HEK293 (cell line): ENCODE results near the gene CASS4.

Experiments used
- CTCF ChIA-PET: fragments of 350-600 bp; formaldehyde crosslinking; extraction: SDS; loops from one replicate; lab custom pipeline; 2021; ENCODE audit warnings: antibody characterized with exemption; lab: Yijun Ruan, JAX
- POLR2A ChIA-PET: fragments of 300-600 bp; formaldehyde crosslinking; extraction: SDS; loops from one replicate; lab custom pipeline; 2020; ENCODE audit warnings: antibody characterized with exemption, inconsistent platforms; lab: Yijun Ruan, JAX
- H3K27ac ChIP-seq: fragments of 200-500 bp; sonication (Bioruptor generic); 2 replicates; pipeline ENCODE4 v1.5.1; 2014; ENCODE audit warnings: low read depth, low read length, control low read depth, inconsistent platforms; ENCODE audit errors: extremely low read depth
- H3K36me3 ChIP-seq, 2 experiments: fragments of 200-500 bp in 1 of 2; sonication (Bioruptor generic) in 1 of 2; 1 replicate in 1 of 2; 2 replicates in 1 of 2; pipeline ENCODE4 v1.5.1; 2014 to 2017; ENCODE audit warnings: inconsistent platforms in 2 of 2, low read length in 2 of 2; ENCODE audit not compliant: control insufficient read depth in 2 of 2, insufficient read depth in 1 of 2
- H3K4me1 ChIP-seq: fragments of 200-500 bp; sonication (Bioruptor generic); 2 replicates; pipeline ENCODE4 v1.5.1; 2014; ENCODE audit warnings: mild to moderate bottlenecking, low read length, inconsistent platforms; ENCODE audit not compliant: control insufficient read depth, insufficient read depth
- H3K4me3 ChIP-seq: 2 replicates; pipeline ENCODE4 v1.5.1; 2011; ENCODE audit warnings: low read depth, mild to moderate bottlenecking, control low read depth, low read length, moderate library complexity
- H3K9me3 ChIP-seq: fragments of 200-500 bp; sonication (Bioruptor generic); 2 replicates; pipeline ENCODE4 v1.5.1; 2014; ENCODE audit warnings: low read depth, low read length, inconsistent platforms; ENCODE audit not compliant: control insufficient read depth, insufficient read depth
- CTCF ChIP-seq: fragments of 450-650 bp; formaldehyde crosslinking; IDR thresholded peaks from 2 replicates; pipeline ENCODE4 v1.5.1; 2016; ENCODE audit warnings: missing biosample characterization, missing genetic modification characterization
- RBAK ChIP-seq: fragments of 450-650 bp; formaldehyde crosslinking; IDR thresholded peaks from 2 replicates; pipeline ENCODE4 v1.5.1; 2016; ENCODE audit warnings: missing biosample characterization, missing genetic modification characterization
- SALL2 ChIP-seq: fragments of 450-650 bp; formaldehyde crosslinking; IDR thresholded peaks from 2 replicates; pipeline ENCODE4 v1.5.0; 2017; ENCODE audit warnings: missing biosample characterization, mild to moderate bottlenecking, missing genetic modification characterization, borderline replicate concordance
- SETDB1 ChIP-seq: IDR thresholded peaks from one replicate; pipeline ENCODE4 v1.6.1; 2017; ENCODE audit warnings: mild to moderate bottlenecking, low read length, moderate library complexity, mixed read lengths; ENCODE audit not compliant: insufficient read length
- ZBTB17 ChIP-seq: fragments of 450-650 bp; formaldehyde crosslinking; IDR thresholded peaks from 2 replicates; pipeline ENCODE4 v1.5.1; 2016; ENCODE audit warnings: missing biosample characterization, missing genetic modification characterization
- ZBTB44 ChIP-seq: fragments of 450-650 bp; IDR thresholded peaks from 2 replicates; pipeline ENCODE4 v1.5.1; 2018; ENCODE audit warnings: missing biosample characterization, mild to moderate bottlenecking, missing genetic modification characterization
- ZBTB49 ChIP-seq: fragments of 450-650 bp; formaldehyde crosslinking; IDR thresholded peaks from 2 replicates; pipeline ENCODE4 v1.5.1; 2016; ENCODE audit warnings: missing biosample characterization, missing genetic modification characterization, low read depth
- ZNF112 ChIP-seq: fragments of 450-650 bp; formaldehyde crosslinking; IDR thresholded peaks from 2 replicates; pipeline ENCODE4 v1.5.0; 2017; ENCODE audit warnings: missing biosample characterization, missing genetic modification characterization
- ZNF132 ChIP-seq: fragments of 450-650 bp; formaldehyde crosslinking; IDR thresholded peaks from 2 replicates; pipeline ENCODE4 v1.5.1; 2017; ENCODE audit warnings: missing biosample characterization, missing genetic modification characterization, borderline replicate concordance
- ZNF280C ChIP-seq: fragments of 450-650 bp; formaldehyde crosslinking; IDR thresholded peaks from 2 replicates; pipeline ENCODE4 v1.5.1; 2016; ENCODE audit warnings: missing biosample characterization, missing genetic modification characterization
- ZNF521 ChIP-seq: fragments of 450-650 bp; formaldehyde crosslinking; IDR thresholded peaks from 2 replicates; pipeline ENCODE4 v1.5.1; 2017; ENCODE audit warnings: missing biosample characterization, mild to moderate bottlenecking, missing genetic modification characterization
- ZNF529 ChIP-seq: fragments of 450-650 bp; formaldehyde crosslinking; IDR thresholded peaks from 2 replicates; pipeline ENCODE4 v1.5.1; 2017; ENCODE audit warnings: missing genetic modification characterization, missing biosample characterization; ENCODE audit not compliant: insufficient replicate concordance
- ZNF600 ChIP-seq: fragments of 450-650 bp; formaldehyde crosslinking; IDR thresholded peaks from 2 replicates; pipeline ENCODE4 v1.5.1; 2016; ENCODE audit warnings: missing biosample characterization, missing genetic modification characterization
- ZNF677 ChIP-seq: fragments of 450-650 bp; IDR thresholded peaks from 2 replicates; pipeline ENCODE4 v1.5.0; 2018; ENCODE audit warnings: missing biosample characterization, mild to moderate bottlenecking, missing genetic modification characterization, moderate library complexity
- ZNF76 ChIP-seq: fragments of 450-650 bp; formaldehyde crosslinking; IDR thresholded peaks from 2 replicates; pipeline ENCODE4; 2016; ENCODE audit warnings: low read depth, missing biosample characterization, missing genetic modification characterization, borderline replicate concordance
- ZNF776 ChIP-seq: fragments of 450-650 bp; formaldehyde crosslinking; IDR thresholded peaks from 2 replicates; pipeline ENCODE4 v1.5.0; 2017; ENCODE audit warnings: missing biosample characterization, missing genetic modification characterization, borderline replicate concordance
- ZSCAN30 ChIP-seq: fragments of 450-650 bp; IDR thresholded peaks from 2 replicates; pipeline ENCODE4 v1.5.1; 2018; ENCODE audit warnings: missing biosample characterization, mild to moderate bottlenecking, missing genetic modification characterization, moderate library complexity
- TF ChIP-seq, protein P1 (sequence below): fragments of 450-650 bp; formaldehyde crosslinking; IDR thresholded peaks from 2 replicates; pipeline ENCODE4 v1.5.1; 2016; ENCODE audit warnings: missing biosample characterization, missing genetic modification characterization, borderline replicate concordance

Gene CASS4

DNA sequence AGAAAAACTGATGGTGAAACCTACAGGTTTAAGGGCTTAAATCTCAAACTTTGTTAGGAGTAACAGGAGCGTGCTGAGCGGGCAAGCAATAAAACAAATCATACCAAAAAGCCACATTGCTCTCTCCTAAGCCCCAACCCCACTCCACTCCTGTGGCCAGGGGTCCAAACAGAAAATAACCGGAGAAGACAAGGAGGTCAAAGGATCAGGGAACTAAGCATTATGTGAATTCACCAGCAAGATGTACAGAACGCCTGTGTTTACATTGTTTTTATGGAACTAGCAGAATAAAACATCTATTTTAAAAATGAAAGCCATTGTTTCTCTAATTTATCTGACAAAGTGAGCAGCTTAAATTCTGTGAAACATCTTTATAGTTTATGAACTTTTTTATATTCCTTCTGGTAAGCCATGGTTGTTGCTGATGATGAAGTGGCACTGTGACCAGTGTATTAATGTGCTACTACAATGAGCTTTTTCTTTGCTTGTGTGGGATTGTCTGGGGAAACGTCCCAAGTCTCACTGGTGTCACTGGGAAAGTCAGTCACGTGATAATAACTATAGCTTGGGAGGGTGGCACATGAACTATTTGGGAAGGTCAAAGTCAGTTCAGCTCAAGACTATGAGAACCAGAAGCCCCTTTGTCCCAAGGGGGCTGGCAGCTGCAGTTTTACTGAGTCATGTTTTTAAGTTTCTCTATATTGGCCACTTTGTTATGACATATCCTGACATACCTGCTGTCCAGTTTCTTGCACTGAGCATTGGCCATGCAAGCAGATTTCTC is 43.5 kb upstream of the CASS4 start:
- no peak overlapping the region for H3K27ac ChIP-seq
- H3K4me3 ChIP-seq: no peak overlapping the region
- POLR2A ChIA-PET: interaction anchor here (0.9 to 1.3 kb wide), 3 partner anchors 9 to 24 kb away, joined by 4 to 7 read pairs (median 4); partner anchors contain the start of genes AURKA, CSTF1 and FAM210B
- CTCF ChIA-PET: no interaction called here
- TF ChIP-seq ZBTB49 (tag by site-specific recombination): no peak
- TF ChIP-seq, protein P1, sequence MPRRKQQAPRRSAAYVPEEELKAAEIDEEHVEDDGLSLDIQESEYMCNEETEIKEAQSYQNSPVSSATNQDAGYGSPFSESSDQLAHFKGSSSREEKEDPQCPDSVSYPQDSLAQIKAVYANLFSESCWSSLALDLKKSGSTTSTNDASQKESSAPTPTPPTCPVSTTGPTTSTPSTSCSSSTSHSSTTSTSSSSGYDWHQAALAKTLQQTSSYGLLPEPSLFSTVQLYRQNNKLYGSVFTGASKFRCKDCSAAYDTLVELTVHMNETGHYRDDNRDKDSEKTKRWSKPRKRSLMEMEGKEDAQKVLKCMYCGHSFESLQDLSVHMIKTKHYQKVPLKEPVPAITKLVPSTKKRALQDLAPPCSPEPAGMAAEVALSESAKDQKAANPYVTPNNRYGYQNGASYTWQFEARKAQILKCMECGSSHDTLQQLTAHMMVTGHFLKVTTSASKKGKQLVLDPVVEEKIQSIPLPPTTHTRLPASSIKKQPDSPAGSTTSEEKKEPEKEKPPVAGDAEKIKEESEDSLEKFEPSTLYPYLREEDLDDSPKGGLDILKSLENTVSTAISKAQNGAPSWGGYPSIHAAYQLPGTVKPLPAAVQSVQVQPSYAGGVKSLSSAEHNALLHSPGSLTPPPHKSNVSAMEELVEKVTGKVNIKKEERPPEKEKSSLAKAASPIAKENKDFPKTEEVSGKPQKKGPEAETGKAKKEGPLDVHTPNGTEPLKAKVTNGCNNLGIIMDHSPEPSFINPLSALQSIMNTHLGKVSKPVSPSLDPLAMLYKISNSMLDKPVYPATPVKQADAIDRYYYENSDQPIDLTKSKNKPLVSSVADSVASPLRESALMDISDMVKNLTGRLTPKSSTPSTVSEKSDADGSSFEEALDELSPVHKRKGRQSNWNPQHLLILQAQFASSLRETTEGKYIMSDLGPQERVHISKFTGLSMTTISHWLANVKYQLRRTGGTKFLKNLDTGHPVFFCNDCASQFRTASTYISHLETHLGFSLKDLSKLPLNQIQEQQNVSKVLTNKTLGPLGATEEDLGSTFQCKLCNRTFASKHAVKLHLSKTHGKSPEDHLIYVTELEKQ (tag by site-specific recombination): no peak
- no peak for TF ChIP-seq ZBTB17 (tag by site-specific recombination)
- H3K4me1 ChIP-seq: no peaks in the 10 kb centered on the region
- H3K9me3 ChIP-seq: no peaks in the 10 kb centered on the region
- H3K36me3 ChIP-seq: peaks cover 21 to 95% of the 10 kb centered on the region in 2 experiments

GRCh38 chr20:56369179-56369578 is 42.9 kb upstream of the CASS4 start:
- ChIA-PET CTCF (no interaction called here), POLR2A (interaction anchor here (0.6 to 1.1 kb wide), 3 partner anchors 11 to 23 kb away, joined by 3 to 7 read pairs (median 4); partner anchors contain the start of genes AURKA, CSTF1 and FAM210B)
- Histone ChIP-seq H3K4me1 (no peaks in the 10 kb centered on the region), H3K36me3 (peaks cover 26 to 95% of the 10 kb centered on the region in 2 experiments), H3K9me3 (no peaks in the 10 kb centered on the region), H3K4me3 (no peak overlapping the region), H3K27ac (no peak overlapping the region)
- TF ChIP-seq ZNF600 (tag by site-specific recombination) (no peak), ZNF776 (no peak), ZNF112 (no peak), ZNF521 (tag by site-specific recombination) (no peak), ZSCAN30 (tag by site-specific recombination) (no peak), CTCF (no peak), ZNF76 (tag by site-specific recombination) (no peak), SALL2 (tag by site-specific recombination) (no peak), ZNF677 (no peak)

- ChIA-PET CTCF (no interaction called here), POLR2A (interaction anchor here (0.7 to 1.1 kb wide), 2 partner anchors 13 to 20 kb away, joined by 4 to 7 read pairs; partner anchors contain the start of genes AURKA, CSTF1 and FAM210B)
- Histone ChIP-seq H3K27ac (no peak overlapping the region), H3K4me3 (no peak overlapping the region), H3K9me3 (no peaks in the 10 kb centered on the region), H3K4me1 (no peaks in the 10 kb centered on the region), H3K36me3 (peaks cover 45 to 95% of the 10 kb centered on the region in 2 experiments)
- TF ChIP-seq SETDB1 (no peak), ZNF132 (tag by site-specific recombination) (no peak), ZNF280C (tag by site-specific recombination) (no peak), ZNF529 (no peak), RBAK (tag by site-specific recombination) (no peak), ZBTB44 (no peak)
Measured at GRCh38 chr20:56371977-56372376, 40.1 kb upstream of the CASS4 start.
